Stimulated activated CD4-positive, alpha-beta T cell treated with anti-CD3 and anti-CD28 coated beads, Interleukin-4, amount 100 ng/mL, for 4 hours (primary cell): ENCODE data around the gene GRK3.
"Not testable (repeated sequence)": the region's sequence is repeated elsewhere in the genome, so short reads cannot be mapped to it uniquely, and the experiment has no call there.

ENCODE experiments used
- DNase-seq, 2 experiments: peaks; one replicate each; pipeline ENCODE4 v3.0.0-alpha.2; 2020

Gene GRK3

GRCh38 chr22:25702571-25703167, 138.2 kb downstream of the GRK3 start:
- no peak for DNase-seq

GRCh38 chr22:25704701-25705100, 140.2 kb downstream of the GRK3 start:
- DNase-seq, result no peak

- DNase-seq, result no peak
Measured at GRCh38 chr22:25706197-25706596, 141.7 kb downstream of the GRK3 start.

GRCh38 chr22:25708430-25708829, 144.0 kb downstream of the GRK3 start:
- DNase-seq, result not testable (repeated sequence)

- no peak for DNase-seq
Measured at GRCh38 chr22:25709758-25710157, 145.3 kb downstream of the GRK3 start.

- DNase-seq, result no peak
Measured at GRCh38 chr22:25710501-25710900, 146.0 kb downstream of the GRK3 start.

GRCh38 chr22:25711491-25711890, 147.0 kb downstream of the GRK3 start:
- no peak for DNase-seq

GRCh38 chr22:25712661-25713400, 148.4 kb downstream of the GRK3 start:
- DNase-seq, result no peak

GRCh38 chr22:25714070-25714469, 149.6 kb downstream of the GRK3 start:
- no peak for DNase-seq

GRCh38 chr22:25714739-25715138, 150.3 kb downstream of the GRK3 start:
- DNase-seq, result no peak

GRCh38 chr22:25716637-25717036, 152.2 kb downstream of the GRK3 start:
- no peak for DNase-seq

- DNase-seq, result no peak
Measured at GRCh38 chr22:25718135-25718840, 153.8 kb downstream of the GRK3 start.

GRCh38 chr22:25722223-25722622, 157.7 kb downstream of the GRK3 start:
- no peak for DNase-seq

GRCh38 chr22:25722626-25723025, 158.2 kb downstream of the GRK3 start:
- DNase-seq, result no peak

GRCh38 chr22:25726241-25726640, 161.8 kb downstream of the GRK3 start:
- no peak for DNase-seq

- no peak for DNase-seq
Measured at GRCh38 chr22:25728071-25728470, 163.6 kb downstream of the GRK3 start.

GRCh38 chr22:25729016-25729995, 164.8 kb downstream of the GRK3 start:
- no peak for DNase-seq

GRCh38 chr22:25735650-25736049, 171.2 kb downstream of the GRK3 start:
- no peak for DNase-seq

- peak in 1 of 2 experiments; percentile 16 for DNase-seq
Measured at GRCh38 chr22:25736378-25737011, 172.0 kb downstream of the GRK3 start.

- no peak for DNase-seq
Measured at GRCh38 chr22:25739659-25740344, 175.3 kb downstream of the GRK3 start.
